ENCODE measurements around the gene GUSB.

GUSB gene

DNA sequence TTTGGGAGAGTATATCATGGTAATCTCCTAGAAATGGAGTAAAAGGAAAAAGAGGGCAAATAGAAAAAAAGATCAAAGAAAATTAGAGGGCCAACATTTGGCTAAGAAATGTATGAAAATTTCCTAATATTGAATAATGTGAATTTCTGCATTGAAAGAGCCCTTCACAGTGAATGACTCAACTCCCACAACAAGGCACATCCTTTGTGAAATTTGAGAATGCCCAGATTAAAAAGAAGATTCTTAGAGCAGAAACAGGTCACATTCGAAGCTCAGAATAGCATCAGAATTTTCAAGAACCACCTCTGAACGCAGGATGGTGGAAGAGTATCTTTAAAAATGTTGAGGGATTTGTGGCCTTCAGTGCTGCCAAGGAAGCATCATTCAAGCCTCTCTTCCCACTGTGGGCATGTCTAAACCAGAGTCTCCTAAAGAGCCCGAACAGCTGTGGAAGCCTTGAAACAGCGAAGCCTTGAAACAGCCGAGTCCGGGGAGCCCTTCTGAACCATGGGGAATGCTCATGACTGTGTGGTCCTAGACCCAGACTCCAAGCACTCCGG, 43.6 kb downstream of the GUSB start:
- DNase-seq (ENCODE audit: extremely low read depth in 1 of 2, low read depth in 1 of 2): no peak

DNA sequence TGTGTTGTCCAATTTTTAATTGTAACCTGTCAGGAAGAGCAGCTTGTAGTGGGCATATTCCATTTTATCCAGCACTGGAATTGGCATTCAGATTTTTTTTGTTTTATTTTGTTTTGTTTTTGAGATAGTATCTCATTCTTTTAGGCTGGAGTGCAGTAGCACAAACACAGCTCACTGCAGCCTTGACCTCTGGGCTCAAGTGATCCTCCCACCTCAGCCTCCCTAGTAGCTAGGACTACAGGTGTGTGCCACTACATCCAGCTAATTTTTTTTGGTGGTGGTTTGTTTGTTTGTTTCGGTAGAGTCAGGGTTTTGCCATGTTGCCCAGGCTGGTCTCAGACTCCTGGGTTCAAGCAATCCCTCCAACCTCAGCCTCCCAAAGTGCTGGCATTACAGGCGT, 44.7 kb downstream of the GUSB start:
- no peak for DNase-seq (ENCODE audit: extremely low read depth in 1 of 2, low read depth in 1 of 2)

DNA sequence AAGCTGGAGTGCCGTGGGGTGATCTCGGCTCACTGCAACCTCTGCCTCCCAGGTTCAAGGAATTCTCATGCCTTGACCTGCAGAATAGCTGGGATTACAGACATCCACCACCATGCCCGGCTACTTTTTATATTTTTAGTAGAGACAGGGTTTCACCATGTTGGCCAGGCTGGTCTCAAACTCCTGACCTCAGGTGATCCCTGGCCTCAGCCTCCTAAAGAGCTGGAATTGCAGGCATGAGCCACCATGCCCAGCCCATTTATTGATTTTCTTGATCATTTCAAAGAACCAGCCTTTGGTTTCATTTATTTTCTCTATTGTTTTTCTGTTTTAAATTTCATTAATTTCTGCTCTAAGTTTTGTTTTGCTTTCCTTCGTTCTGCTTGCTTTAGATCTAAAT, 50.3 kb downstream of the GUSB start:
- DNase-seq (ENCODE audit: extremely low read depth in 1 of 2, low read depth in 1 of 2): no peak

DNA sequence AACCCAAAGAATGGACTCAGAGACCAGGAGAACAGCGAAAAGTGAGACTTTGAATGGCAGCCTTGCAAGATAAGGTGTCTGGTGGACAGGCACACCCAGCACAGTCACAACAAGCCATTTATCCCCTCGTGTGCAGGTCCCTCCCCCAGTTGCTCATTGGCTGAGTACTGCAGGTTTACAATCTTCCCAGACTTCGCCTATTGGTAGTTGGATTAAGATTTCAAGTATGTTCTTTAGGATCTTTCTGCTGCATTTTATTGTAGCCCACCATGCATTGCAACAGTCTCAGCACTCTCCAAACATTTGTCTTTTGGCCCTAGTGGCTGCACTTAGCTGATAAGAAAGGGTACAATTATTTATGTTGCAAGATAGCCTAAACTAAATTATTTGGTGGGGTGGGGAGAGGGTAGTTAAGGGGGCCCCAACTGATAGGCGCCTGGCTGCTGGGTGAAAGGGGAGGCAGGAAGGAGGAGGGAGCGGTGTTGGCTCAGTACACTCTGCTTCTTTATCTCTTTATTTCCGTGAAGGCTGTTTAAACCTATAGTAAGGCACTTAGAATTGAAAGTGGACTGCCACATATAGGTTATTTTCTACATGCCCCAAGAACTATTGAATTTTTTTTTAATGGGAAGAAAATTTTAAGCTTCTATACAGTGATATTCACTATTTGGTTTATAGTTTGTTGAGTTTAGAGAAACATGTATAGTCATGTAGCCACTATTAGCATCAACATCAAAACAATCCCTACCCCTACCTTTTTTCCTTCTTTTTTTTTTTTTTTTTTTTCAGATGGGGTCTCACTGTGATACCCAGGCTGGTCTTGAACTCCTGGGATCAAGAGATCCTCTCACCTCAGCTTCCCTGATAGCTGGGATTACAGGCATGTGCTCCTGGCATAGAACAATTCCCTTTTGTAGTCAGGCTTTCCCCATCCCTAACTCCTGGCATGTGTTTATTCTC, 54.2 kb downstream of the GUSB start:
- no peak for DNase-seq (ENCODE audit: extremely low read depth in 1 of 2, low read depth in 1 of 2)

DNA sequence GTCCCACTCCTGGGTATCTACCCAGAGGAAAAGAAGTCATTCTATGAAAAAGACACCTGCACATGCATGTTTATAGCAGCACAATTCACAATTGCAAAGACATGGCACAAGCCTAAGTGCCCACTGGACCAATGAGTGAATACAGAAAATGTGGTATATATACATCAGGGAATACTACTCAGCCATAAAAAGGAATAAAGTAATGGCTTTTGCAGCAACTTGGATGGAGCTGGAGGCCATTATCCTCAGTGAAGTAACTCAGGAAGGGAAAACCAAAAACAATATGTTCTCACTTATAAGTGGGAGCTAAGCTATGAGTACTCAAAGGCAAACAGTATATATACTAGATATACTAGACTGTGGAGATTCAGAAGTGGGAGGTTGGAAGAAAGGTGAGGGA, 55.4 kb downstream of the GUSB start:
- DNase-seq (ENCODE audit: extremely low read depth in 1 of 2, low read depth in 1 of 2): no peak

DNA sequence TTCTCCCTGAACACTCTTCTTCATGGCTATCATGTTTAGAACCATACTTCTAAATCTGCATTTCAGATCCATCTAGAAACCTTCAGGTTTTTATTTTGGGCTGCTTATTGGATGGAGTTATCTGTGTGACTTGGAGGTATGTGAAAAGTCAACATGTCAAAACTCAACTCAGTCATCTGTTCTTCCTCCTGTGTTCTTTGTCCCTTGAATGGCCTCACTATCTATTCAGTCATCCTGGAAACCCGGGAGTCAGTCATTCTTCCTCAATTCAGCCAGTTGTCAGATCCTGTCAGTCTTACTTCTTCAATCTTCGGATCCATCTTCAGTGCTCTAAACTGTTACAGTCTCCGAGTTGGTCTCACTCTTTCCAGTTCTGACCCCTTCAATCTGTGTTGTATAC, 57.0 kb downstream of the GUSB start:
- DNase-seq (ENCODE audit: extremely low read depth in 1 of 2, low read depth in 1 of 2): no peak

DNA sequence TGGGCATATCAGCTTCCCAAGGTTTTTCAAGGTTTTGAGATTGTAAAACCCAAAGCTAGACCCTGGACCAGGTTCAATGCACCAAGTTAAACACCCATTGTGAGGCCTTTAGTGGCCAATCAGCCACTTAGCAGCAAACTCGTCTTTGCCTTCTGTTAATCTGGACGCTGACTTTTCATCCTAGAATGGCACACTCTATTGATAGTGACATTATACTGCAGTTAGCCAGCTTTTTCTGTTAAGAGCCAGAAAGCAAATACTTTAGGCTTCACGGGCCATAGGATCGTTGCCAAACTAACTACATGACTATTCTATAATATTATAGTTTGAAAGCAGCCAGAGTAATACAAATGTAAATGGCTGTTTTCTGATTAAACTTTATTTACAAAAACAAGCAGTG, 57.8 kb downstream of the GUSB start:
- no peak for DNase-seq (ENCODE audit: extremely low read depth in 1 of 2, low read depth in 1 of 2)

DNA sequence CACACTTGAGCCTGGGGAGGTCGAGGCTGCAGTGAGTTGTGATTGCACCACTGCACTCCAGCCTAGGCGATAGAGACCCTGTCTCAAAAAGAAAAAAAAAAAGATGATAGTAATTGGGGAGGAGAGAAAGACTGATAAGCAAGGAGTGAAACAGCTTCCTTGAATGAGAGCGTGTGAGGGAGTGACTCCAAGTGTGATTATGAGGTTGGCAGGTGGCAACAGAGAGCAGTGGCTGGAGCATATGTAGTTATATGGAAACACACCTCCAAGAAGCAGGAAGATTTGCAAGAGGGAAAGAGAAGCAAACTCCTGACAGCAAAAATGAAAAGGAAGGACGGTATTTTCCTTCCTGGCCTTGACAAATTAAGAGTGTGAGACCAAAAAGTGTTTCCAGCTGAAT, 58.7 kb downstream of the GUSB start:
- DNase-seq (ENCODE audit: extremely low read depth in 1 of 2, low read depth in 1 of 2): no peak

DNA sequence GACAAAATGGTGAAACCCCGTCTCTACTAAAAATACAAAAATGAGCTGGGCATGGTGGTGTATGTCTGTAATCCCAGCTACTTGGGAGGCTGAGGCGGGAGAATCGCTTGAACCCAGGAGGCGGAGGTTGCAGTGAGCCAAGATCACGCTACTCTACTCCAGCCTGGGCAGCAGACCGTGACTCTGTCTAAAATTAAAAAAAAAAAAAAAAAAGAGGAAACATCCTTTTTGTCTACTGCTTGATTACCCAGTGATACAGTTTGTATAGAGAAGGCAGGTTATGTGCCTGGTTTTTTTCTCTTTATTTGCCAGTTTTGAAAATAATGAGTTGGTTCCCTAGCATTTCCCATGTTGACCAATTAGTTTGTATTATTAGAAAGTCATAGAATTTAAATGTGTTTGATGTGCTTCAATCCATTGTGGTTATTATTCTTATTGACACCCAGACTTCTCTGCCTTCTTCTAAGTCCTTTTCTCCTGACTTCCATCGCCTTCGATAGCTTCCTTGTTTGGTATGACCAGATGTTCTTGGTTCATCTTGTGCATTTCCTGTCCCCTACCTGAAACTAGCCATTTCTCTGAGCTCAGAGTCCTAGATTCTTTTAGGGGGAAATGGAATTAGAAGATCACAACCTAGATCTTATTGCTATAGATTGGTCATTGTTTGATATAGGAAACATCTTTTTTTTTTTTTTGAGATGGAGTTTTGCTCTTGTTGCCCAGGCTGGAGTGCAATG, 65.9 kb downstream of the GUSB start:
- no peak for DNase-seq (ENCODE audit: extremely low read depth in 1 of 2, low read depth in 1 of 2)

DNA sequence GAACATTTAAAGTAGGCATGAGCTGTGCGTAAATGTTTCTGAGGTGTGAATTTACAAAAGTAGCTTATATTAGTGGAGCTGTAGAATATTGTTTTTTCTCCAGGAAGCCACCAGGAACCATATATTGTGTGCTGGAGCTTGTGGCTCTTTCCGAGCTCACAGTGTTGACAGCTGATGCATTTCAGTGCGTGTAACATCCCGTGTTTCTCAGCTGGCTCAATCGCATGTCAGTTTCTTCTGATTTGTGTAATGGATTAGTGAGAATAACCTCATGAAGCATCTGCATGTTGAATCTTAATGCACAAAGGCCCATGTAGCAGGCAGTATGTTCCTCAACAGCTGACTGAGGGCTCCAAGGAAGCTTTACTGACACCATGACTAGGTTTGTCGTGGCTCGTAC, 69.8 kb downstream of the GUSB start:
- no peak for DNase-seq (ENCODE audit: extremely low read depth in 1 of 2, low read depth in 1 of 2)

All from activated CD8-positive, alpha-beta memory T cell treated with anti-CD3 and anti-CD28 coated beads for 1 hour (primary cell).